ENCODE data around the gene SMPD3. TPM values are rescaled to one million over a fixed set of nuclear protein-coding genes. Genes with fewer than 3 reads are reported as not detected.

The SMPD3 gene
- total RNA-seq, 1 donor from 2014 or later = 0.16 TPM

DNA sequence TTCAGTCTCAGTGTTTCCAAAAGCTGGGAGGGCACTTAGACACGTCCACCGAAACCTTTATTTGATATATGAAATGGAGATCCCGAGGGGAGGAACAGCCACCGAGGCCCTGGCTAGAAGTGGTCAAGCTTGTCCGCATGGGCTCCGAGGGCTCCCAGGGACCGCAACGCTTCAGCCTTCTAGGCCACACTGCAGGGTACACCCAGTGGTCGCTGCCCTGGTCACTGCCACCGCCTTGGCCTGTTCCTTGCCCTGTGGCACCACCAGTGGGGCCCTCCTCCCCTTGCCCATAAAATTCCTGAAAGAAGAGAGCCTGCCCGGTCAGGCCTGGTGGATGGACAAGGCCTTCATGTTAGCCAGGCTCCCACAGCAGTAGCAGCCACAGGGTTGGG is 43.8 kb upstream of the SMPD3 start:
- Histone ChIP-seq H3K27me3 (ENCODE audit: low read depth) (peaks cover 21% of the 10 kb centered on the region), H3K9me3 (replicated peaks) (no peaks in the 10 kb centered on the region), H3K4me1 (no peaks in the 10 kb centered on the region), H3K27ac (replicated peaks) (no peak overlapping the region), H3K4me3 (no peak overlapping the region), H3K36me3 (no peaks in the 10 kb centered on the region)
- intact Hi-C loops (cut with micrococcal nuclease) = no loop called here
- TF ChIP-seq, protein P1, sequence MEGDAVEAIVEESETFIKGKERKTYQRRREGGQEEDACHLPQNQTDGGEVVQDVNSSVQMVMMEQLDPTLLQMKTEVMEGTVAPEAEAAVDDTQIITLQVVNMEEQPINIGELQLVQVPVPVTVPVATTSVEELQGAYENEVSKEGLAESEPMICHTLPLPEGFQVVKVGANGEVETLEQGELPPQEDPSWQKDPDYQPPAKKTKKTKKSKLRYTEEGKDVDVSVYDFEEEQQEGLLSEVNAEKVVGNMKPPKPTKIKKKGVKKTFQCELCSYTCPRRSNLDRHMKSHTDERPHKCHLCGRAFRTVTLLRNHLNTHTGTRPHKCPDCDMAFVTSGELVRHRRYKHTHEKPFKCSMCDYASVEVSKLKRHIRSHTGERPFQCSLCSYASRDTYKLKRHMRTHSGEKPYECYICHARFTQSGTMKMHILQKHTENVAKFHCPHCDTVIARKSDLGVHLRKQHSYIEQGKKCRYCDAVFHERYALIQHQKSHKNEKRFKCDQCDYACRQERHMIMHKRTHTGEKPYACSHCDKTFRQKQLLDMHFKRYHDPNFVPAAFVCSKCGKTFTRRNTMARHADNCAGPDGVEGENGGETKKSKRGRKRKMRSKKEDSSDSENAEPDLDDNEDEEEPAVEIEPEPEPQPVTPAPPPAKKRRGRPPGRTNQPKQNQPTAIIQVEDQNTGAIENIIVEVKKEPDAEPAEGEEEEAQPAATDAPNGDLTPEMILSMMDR (IDR thresholded peaks at IDR 0.05; ENCODE audit: borderline replicate concordance) = no peak
- DNase-seq = no peak

DNA sequence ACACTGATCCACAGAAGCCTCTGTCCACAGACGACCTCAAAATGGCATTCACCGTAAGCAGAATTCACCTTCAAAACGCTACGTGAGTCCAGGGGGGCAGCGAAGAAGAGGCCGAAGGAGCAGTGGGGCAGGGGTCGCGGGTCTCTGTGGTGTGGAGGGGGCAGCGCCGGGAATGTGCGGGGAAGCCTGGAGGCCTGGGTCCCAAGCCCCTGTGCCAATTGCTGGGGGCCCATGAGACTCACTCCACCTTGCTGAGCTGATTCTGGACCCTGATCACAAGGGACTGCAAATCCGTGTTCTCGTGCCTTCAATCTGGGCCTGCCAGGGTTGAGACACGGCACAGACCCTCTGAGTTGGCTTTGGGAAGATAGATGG is 43.3 kb upstream of the SMPD3 start:
- H3K27me3 ChIP-seq (ENCODE audit: low read depth) = peaks cover 16% of the 10 kb centered on the region
- H3K4me1 ChIP-seq = no peaks in the 10 kb centered on the region
- H3K9me3 ChIP-seq (replicated peaks) = no peaks in the 10 kb centered on the region
- no peak for DNase-seq
- H3K36me3 ChIP-seq = no peaks in the 10 kb centered on the region
- H3K27ac ChIP-seq (replicated peaks) = no peak overlapping the region
- H3K4me3 ChIP-seq = no peak overlapping the region
- TF ChIP-seq, protein P1 (IDR thresholded peaks at IDR 0.05; ENCODE audit: borderline replicate concordance) = no peak
- intact Hi-C loops (cut with micrococcal nuclease) = no loop called here

DNA sequence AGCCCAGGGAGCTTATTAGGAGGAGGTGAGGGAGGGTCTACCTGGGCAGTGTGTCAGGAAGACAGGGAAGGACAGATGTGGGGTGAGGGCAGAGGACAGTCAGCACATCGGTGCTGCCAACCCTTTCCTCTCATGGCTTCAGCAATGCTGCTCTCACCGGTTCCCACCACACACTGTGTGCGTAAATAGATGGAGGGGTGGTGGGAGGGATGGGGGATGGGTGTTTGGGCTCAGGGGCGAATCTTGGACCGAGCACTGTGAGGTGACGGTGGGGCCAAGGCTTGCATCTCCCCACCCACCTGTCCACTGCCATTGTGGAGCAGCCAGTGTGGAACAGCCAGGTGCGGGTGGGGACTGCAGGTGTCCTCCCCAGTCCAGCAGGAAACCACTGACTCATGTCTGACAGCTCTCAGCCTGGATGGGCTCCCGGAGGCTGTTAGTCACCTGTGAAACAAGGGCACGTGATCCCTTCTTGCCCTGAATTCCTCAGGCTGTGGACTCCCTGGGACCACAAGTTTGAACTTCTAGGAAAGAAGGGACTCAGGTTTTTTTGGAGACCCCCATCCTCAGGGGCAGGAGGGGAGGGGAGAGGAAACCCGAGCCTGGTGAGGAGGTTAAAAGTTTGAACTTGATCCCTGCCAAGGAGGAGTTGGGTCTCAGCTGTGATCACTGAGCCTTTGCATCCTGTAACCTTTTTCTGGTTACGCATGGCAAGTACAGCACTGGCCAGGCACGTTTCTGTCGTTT is 42.7 kb upstream of the SMPD3 start:
- H3K27ac ChIP-seq (replicated peaks) = no peak overlapping the region
- H3K9me3 ChIP-seq (replicated peaks) = no peaks in the 10 kb centered on the region
- no peak overlapping the region for H3K4me3 ChIP-seq
- peaks cover 16% of the 10 kb centered on the region for H3K27me3 ChIP-seq (ENCODE audit: low read depth)
- TF ChIP-seq, protein P1 (IDR thresholded peaks at IDR 0.05; ENCODE audit: borderline replicate concordance) = no peak
- H3K36me3 ChIP-seq = no peaks in the 10 kb centered on the region
- intact Hi-C loops (cut with micrococcal nuclease) = no loop called here
- DNase-seq = no peak
- H3K4me1 ChIP-seq = no peaks in the 10 kb centered on the region

DNA sequence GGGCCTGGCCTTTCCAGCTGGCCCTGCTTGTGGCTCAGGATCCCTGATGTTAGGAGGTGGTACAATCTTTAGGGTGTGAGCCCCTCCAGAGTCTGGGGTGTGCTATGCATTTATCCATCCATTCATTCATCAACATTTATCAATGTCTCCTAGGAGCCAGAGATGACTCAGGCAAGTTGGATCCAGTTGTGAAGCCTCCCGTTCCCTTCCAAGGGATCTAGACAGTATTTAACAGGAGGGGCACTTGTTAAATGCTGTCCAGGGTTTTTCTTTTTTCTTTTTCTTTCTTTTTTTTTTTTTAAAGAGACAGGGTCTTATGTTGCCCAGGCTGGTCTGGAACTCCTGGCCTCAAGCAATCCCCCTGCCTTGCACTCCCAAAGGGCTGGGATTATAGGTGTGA is 42.0 kb upstream of the SMPD3 start:
- Histone ChIP-seq H3K4me1 (no peaks in the 10 kb centered on the region), H3K9me3 (replicated peaks) (no peaks in the 10 kb centered on the region), H3K27me3 (ENCODE audit: low read depth) (peaks cover 14% of the 10 kb centered on the region), H3K36me3 (no peaks in the 10 kb centered on the region), H3K27ac (replicated peaks) (no peak overlapping the region), H3K4me3 (no peak overlapping the region)
- intact Hi-C loops (cut with micrococcal nuclease) = no loop called here
- TF ChIP-seq, protein P1 (IDR thresholded peaks at IDR 0.05; ENCODE audit: borderline replicate concordance) = no peak
- no peak for DNase-seq

DNA sequence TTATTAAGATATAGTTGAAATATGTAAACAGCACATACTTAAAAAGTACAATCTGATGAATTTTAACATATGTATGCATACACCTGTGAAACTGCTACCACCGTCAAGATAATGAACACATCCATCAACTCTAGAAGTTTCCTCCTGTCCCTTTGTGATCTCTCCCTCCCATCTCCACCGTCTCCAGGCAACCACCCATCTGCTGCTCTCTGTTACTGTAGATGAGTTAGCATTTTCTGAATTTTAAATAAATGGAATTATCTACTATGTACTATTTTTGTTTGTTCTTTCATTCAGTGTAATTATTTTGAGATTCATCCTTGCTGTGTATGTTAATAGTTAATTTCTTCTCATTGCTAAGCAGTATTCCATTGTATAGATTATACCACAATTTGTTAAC is 40.2 kb upstream of the SMPD3 start:
- Histone ChIP-seq H3K36me3 (no peaks in the 10 kb centered on the region), H3K27me3 (ENCODE audit: low read depth) (peaks cover 13% of the 10 kb centered on the region), H3K27ac (replicated peaks) (no peak overlapping the region), H3K9me3 (replicated peaks) (no peaks in the 10 kb centered on the region), H3K4me1 (no peaks in the 10 kb centered on the region), H3K4me3 (no peak overlapping the region)
- DNase-seq = no peak
- intact Hi-C loops (cut with micrococcal nuclease) = no loop called here
- TF ChIP-seq, protein P1 (IDR thresholded peaks at IDR 0.05; ENCODE audit: borderline replicate concordance) = no peak
